Stimulated activated effector memory CD8-positive, alpha-beta T cell treated with anti-CD3 and anti-CD28 coated beads, Interleukin-12 subunit alpha, Interleukin-12 subunit beta, amount 100 ng/mL, for 72 hours (primary cell): ENCODE data around the gene AIM2.

Source experiments
- ATAC-seq: fragments of 150-1000 bp; cut with Tn5 transposase; 2 replicates; pipeline ENCODE4 v1.10.0; 2021
- DNase-seq, 2 donors: peaks; one replicate each; pipeline ENCODE4 v3.0.0; 2021 to 2022; ENCODE audit warnings: low spot score in 2 of 2
- H3K27ac Mint-ChIP-seq: one replicate; pipeline ENCODE4 v1.8.0; 2022; ENCODE audit warnings: mild to moderate bottlenecking, mixed read lengths
- H3K36me3 Mint-ChIP-seq: one replicate; pipeline ENCODE4 v1.8.0; 2022; ENCODE audit warnings: mild to moderate bottlenecking, mixed read lengths
- H3K4me1 Mint-ChIP-seq: one replicate; pipeline ENCODE4 v1.8.0; 2022; ENCODE audit warnings: mixed read lengths
- H3K4me3 Mint-ChIP-seq: one replicate; pipeline ENCODE4 v1.8.0; 2022; ENCODE audit warnings: mild to moderate bottlenecking, mixed read lengths
- H3K9me3 Mint-ChIP-seq: one replicate; pipeline ENCODE4 v1.8.0; 2022; ENCODE audit warnings: mixed read lengths

Gene AIM2

DNA sequence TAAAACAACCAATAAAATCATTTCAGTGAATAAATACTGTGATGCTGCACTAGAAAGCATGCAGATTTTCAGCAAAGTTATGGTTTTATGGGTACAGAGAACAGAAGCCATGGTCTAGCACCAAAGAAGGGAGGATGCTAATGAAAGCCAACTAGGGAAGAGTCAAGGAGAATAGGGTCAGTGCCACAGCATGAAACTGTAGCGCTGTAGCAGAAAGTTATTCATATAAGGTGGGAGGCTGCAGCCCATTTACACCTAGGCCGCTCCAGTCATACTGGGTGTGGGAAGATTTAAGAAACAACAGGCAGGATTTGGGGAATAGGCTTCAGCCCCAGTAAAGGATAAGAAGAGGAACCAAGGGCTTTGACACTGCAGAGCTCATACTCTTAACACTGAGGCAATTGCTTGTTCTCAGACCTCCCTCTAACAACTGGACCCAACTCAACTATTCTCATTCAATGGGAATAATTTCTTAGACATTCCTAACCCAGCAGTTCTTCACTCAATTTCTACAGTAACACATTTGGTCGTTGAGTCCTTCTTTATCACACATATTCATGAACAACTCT lies 62.5 kb downstream of the AIM2 start:
- no peaks in the 10 kb centered on the region for H3K9me3 Mint-ChIP-seq
- peaks cover 59% of the 10 kb centered on the region for H3K4me1 Mint-ChIP-seq
- ATAC-seq (no peak), DNase-seq (no peak)
- H3K27ac Mint-ChIP-seq = peak overlapping the region; percentile 98
- peaks cover 99% of the 10 kb centered on the region for H3K36me3 Mint-ChIP-seq
- peak overlapping the region; percentile 73 for H3K4me3 Mint-ChIP-seq

DNA sequence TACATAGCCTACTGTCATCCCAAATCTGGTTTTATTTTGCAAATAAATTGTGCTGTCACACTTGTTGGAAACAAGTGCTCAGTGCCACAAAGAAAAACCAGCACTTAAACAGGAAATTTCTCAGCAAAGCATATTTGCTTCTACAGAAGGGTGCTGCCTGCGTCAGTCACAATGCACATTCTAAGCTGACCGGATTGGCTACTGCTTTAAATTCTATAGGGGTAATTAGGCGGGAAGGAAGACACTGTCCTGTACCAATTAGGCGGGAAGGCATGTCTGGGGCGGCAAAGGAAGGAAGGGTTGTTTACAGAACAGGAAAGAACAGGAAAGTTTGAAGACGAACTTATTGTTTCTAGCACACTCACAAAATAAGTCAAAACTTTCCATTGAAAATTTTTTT lies 64.1 kb downstream of the AIM2 start:
- Mint-ChIP-seq H3K36me3 (peaks cover 90% of the 10 kb centered on the region), H3K4me1 (peaks cover 60% of the 10 kb centered on the region), H3K9me3 (no peaks in the 10 kb centered on the region), H3K27ac (peak overlapping the region; percentile 98), H3K4me3 (peak overlapping the region; percentile 73)
- ATAC-seq (peak; percentile 71), DNase-seq (peak; percentile 28 to 76)
